Measurements from ENCODE around the gene SMO.

- no peak for TF ChIP-seq POLR2A (IDR thresholded peaks at IDR 0.05)
- TF ChIP-seq CTCF (IDR thresholded peaks at IDR 0.05): no peak
Observed at GRCh38 chr7:129212596-129212995, 24.2 kb downstream of the SMO start.
